Measurements from ENCODE around the gene ZMYND8.

ZMYND8 gene

DNA sequence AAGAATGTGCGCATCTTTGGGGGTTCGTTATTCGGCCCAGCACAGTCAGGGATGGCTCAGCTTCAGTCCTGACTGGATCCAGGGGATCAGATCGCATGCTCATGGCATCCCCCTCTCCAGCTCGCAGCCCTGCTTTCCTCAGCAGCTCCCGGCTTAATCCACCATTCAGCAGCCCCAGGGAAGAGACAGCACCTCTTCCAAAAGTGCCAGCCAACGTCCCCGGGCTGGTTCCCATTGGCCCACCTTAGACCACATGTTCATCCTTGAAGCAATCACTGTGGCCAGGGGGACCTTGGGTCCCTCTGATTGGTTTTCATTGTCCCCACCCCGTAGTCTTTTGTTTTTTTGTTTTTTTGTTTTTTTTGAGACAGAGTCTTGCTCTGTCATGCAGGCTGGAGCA is 188.7 kb downstream of the ZMYND8 start:
- DNase-seq, result no peak

DNA sequence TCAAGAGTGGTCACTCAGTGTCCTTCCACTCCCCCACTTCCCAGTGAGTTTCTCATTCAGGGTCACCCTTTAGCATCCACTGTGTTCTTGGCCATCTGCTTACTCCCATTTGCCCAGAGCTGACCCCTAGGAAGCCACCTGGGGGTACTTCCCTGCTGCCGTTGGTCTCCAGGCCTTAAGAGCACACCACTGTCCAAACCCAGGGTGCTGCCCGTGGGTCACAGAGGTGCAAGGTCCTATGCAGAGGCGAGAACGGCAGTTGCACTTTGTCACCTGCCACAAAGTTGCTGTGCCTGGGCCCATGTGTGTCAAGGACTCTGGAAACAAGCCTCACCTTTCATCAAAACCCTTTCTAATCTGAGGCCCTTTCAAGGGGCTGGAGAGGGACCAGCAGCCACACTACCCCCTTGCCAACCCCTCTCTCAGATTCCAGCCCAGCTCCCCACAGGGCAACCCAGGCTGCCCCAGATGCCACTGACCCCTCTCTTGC is 191.1 kb downstream of the ZMYND8 start:
- DNase-seq, result no peak

DNA sequence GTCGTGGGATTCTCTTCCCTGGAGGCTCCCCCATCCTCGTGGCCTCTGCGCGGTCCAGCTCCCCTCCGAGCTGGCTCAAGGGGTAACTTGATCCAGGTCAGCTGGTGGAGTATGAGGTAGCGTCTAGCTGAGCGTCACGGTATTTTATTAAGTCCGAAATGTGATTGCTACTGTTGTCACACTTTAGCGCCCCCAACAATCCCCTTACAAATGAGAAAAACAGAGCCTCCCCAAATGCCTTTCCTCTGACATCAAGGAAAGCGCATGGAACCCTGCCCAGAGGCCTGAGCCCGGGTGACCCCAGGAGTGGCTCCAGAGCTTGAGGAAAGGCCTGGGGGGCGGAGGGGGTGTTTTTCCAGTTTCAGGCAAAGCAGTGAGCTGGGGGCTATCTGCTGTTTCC is 192.4 kb downstream of the ZMYND8 start:
- no peak for DNase-seq

DNA sequence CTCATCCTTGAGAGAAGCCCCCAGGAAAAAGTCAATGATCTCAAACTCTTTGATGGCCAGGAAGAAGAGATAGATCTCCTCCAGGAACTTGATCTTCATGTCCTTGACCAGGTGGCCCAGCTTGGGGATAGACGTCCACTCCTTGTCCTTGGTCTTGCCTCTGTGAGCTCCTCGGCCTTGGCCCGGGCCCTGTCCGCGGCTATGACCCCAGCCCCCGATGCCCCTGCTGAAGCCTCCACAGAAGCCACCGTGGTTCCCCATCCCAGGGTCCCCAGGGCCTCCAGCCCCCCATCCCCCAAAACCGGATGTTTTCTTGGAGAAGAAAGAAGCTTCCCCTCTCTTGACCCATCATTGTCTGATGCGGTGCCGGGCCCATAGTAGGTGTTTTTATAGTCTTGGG is 195.1 kb downstream of the ZMYND8 start:
- no peak for DNase-seq

DNA sequence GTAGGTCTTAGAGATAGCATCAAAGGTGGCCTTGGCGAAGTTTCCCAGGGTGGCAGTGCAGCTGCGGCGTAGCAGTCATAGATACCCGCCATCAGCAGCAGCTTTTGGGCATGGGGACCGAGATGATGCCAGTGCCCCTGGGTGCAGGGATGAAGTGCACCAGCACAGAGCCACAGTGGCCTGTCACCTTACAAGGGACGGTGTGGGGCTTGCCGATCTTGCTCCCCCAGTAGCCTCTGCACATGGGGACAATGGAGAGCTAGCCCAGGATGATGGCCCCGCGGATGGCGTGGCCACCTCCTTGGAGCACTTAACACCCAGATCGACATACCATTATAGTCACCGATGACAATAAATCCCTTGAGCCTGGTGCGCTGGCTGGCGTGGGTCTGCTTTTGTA is 195.5 kb downstream of the ZMYND8 start:
- DNase-seq, result no peak

DNA sequence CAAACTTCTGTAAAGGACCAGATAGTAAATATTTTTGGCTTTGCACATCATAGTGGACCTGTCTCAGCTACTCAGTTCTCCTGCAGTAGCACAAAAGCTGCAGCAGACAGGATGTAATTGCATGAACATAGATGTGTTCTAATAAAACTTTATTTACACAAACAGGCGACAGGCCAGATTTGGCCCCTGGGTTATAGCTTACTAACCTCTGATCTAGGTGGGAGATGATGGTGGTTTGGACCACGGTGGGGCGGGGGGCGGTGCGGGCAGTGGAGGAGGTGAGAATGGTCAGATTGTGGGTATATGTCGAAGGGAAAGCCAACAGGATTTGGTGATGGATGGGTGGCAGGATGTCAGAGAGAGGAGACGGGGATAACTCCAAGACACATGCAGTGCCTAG is 196.3 kb downstream of the ZMYND8 start:
- DNase-seq, result no peak

Measured in cerebellar nuclear complex (tissue), 1 donor.